Thoracic aorta (tissue), 2 donors: ENCODE measurements around the gene PYM1. TPM values are rescaled to one million over a fixed set of nuclear protein-coding genes. Genes with fewer than 3 reads are reported as not detected.
"Not testable (repeated sequence)": the region's sequence is repeated elsewhere in the genome, so short reads cannot be mapped to it uniquely, and the experiment has no call there.

Experiments
- ATAC-seq: fragments of 150-250 bp; one replicate; pipeline ENCODE4 v1.8.0; 2017; ENCODE audit warnings: low read depth; ENCODE audit not compliant: insufficient number of reproducible peaks, low FRiP score
- DNase-seq: peaks from one replicate; pipeline ENCODE4 v3.0.0-alpha.2; 2020; ENCODE audit warnings: low spot score
- H3K27ac ChIP-seq, 2 donors: fragments of 200-600 bp; sonication (generic); 1 replicate in 1 of 2; 2 replicates in 1 of 2; pipeline ENCODE4 v1.5.1; 2016; ENCODE audit warnings: mild to moderate bottlenecking in 2 of 2, moderate library complexity in 2 of 2
- H3K27me3 ChIP-seq: fragments of 200-600 bp; sonication (generic); replicated peaks from 2 replicates; pipeline ENCODE4 v1.6.0; 2016; ENCODE audit warnings: mild to moderate bottlenecking; ENCODE audit not compliant: insufficient read depth
- H3K36me3 ChIP-seq: fragments of 200-600 bp; sonication (generic); one replicate; pipeline ENCODE4 v1.5.1; 2016
- H3K4me1 ChIP-seq, 2 donors: fragments of 200-600 bp; sonication (generic); 1 replicate in 1 of 2; 2 replicates in 1 of 2; pipeline versions ENCODE4 v1.5.1 to v1.6.0; 2016; ENCODE audit warnings: low read depth in 2 of 2, mild to moderate bottlenecking in 1 of 2; ENCODE audit not compliant: control insufficient read depth in 1 of 2
- H3K4me3 ChIP-seq: fragments of 200-600 bp; sonication (generic); 2 replicates; pipeline ENCODE4 v1.5.1; 2016; ENCODE audit warnings: mild to moderate bottlenecking
- H3K9me3 ChIP-seq: fragments of 200-600 bp; sonication (generic); 2 replicates; pipeline ENCODE4 v1.5.1; 2016
- total RNA-seq, 2 donors: library from RNA; depleted of rRNA; stranded (reverse); fragments of >200 nt; gene quantifications; one replicate each; pipeline versions ENCODE4 v1.1.0 to v1.2.3, GENCODE V29; 2016
- TF ChIP-seq, protein P1 (sequence below): fragments of 200-600 bp; sonication (generic); IDR thresholded peaks from one replicate; pipeline ENCODE4 v1.5.1; 2019; ENCODE audit warnings: antibody characterized with exemption

PYM1 gene
- total RNA-seq, 2 donors from 2014 or later = 19.0 to 31.6 TPM

- Histone ChIP-seq H3K36me3 (no peaks in the 10 kb centered on the region), H3K27ac (no peak overlapping the region), H3K4me1 (no peaks in the 10 kb centered on the region), H3K4me3 (no peak overlapping the region), H3K27me3 (no peaks in the 10 kb centered on the region), H3K9me3 (peaks cover 4% of the 10 kb centered on the region)
- DNase-seq (no peak), ATAC-seq (no peak)
- TF ChIP-seq, protein P1, sequence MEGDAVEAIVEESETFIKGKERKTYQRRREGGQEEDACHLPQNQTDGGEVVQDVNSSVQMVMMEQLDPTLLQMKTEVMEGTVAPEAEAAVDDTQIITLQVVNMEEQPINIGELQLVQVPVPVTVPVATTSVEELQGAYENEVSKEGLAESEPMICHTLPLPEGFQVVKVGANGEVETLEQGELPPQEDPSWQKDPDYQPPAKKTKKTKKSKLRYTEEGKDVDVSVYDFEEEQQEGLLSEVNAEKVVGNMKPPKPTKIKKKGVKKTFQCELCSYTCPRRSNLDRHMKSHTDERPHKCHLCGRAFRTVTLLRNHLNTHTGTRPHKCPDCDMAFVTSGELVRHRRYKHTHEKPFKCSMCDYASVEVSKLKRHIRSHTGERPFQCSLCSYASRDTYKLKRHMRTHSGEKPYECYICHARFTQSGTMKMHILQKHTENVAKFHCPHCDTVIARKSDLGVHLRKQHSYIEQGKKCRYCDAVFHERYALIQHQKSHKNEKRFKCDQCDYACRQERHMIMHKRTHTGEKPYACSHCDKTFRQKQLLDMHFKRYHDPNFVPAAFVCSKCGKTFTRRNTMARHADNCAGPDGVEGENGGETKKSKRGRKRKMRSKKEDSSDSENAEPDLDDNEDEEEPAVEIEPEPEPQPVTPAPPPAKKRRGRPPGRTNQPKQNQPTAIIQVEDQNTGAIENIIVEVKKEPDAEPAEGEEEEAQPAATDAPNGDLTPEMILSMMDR = no peak
Observed at GRCh38 chr12:55865327-55865726, 62.4 kb downstream of the PYM1 start.

- not testable (repeated sequence) for H3K9me3 ChIP-seq, ATAC-seq, H3K27ac ChIP-seq
Observed at GRCh38 chr12:55862931-55863330, 64.8 kb downstream of the PYM1 start.

DNA sequence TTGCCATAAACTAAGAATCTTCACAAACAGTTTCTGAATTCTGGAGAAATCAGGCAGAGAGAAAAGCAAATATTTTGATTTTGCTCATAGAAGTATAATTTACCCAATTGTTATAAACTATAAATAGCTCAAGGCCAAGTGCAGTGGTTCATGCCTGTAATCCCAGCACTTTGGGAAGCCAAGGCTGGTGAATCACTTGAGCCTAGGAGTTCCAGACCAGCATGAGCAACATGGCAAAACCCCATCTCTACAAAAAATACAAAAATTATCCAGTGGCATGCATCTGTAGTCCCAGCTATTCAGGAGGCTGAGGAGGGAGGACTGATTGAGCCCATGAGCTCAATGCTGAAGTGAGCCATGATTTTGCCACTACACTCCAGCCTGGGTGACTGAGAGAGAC, 65.4 kb downstream of the PYM1 start:
- TF ChIP-seq, protein P1 = no peak
- ATAC-seq (no peak), DNase-seq (no peak)
- Histone ChIP-seq H3K4me3 (no peak overlapping the region), H3K36me3 (no peaks in the 10 kb centered on the region), H3K9me3 (peaks cover 4% of the 10 kb centered on the region), H3K4me1 (no peaks in the 10 kb centered on the region), H3K27ac (peak overlapping the region in 1 of 2 donors; percentile 37), H3K27me3 (no peaks in the 10 kb centered on the region)

More at GRCh38 chr12:55862931-55863330, 64.8 kb downstream of the PYM1 start:
- not testable (repeated sequence) for H3K4me1 ChIP-seq, H3K4me3 ChIP-seq, DNase-seq, H3K27me3 ChIP-seq, H3K36me3 ChIP-seq

DNA sequence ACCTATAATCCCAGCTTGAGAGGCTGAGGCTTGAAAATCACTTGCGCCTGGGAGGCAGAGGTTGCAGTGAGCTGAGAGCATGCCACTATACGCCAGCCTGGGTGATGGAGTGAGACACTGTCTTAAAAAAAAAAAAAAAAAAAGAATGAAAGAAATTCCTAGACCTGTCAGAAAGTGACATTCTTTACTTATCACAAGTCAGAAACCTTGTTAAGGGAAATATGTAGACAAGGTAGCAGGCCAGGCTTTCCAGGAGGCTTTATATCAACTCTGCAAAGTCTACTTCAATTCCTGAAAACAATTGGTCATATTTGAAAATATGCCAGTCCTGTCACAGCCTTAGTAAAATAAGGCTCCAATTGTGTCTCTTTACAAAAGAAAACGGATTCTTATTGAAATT, 65.8 kb downstream of the PYM1 start:
- no peak for ATAC-seq
- Histone ChIP-seq H3K27ac (no peak overlapping the region), H3K27me3 (no peaks in the 10 kb centered on the region), H3K4me3 (no peak overlapping the region), H3K36me3 (no peaks in the 10 kb centered on the region), H3K4me1 (no peaks in the 10 kb centered on the region), H3K9me3 (peaks cover 4% of the 10 kb centered on the region)
- DNase-seq = no peak
- TF ChIP-seq, protein P1 = no peak

DNA sequence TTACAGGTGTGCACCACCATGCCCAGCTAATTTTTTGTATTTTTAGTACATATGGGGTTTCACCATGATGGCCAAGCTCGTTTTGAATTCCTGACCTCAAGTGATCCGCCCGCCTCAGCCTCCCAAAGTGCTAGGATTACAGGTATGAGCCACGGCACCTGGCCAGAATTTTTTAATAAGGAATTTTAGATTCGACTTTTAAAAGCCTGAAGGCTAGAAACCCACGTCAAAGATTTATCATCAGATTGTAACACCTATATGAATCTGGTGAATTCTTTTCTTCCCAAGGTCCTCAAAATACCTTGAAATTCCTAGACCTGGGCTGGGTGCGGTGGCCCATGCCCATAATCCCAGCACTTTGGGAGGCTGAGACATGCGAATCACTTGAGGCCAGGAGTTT, 66.3 kb downstream of the PYM1 start:
- Histone ChIP-seq H3K36me3 (no peaks in the 10 kb centered on the region), H3K9me3 (peaks cover 4% of the 10 kb centered on the region), H3K27ac (no peak overlapping the region), H3K4me1 (no peaks in the 10 kb centered on the region), H3K27me3 (no peaks in the 10 kb centered on the region), H3K4me3 (no peak overlapping the region)
- DNase-seq (no peak), ATAC-seq (no peak)
- TF ChIP-seq, protein P1 = no peak

DNA sequence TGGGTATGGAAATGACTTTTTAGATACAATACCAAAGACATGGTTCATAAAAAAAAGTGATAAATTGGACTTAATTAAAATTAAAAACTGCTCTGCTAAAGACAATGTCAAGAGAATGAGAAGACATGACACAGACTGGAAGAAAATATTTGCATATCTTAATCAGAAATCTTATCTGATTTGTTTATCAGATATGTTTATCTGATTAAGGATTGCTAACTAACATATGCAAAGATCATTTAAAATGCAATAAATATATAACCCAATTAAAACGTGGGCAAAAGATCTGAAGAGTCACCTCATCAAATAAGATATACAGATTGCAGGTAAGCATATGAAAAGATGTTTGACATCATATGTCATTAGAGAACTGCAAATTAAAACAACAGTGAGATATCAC, 75.0 kb downstream of the PYM1 start:
- H3K27ac ChIP-seq = no peak overlapping the region
- peaks cover 5 to 30% of the 10 kb centered on the region in 2 donors for H3K4me1 ChIP-seq
- no peaks in the 10 kb centered on the region for H3K9me3 ChIP-seq
- ATAC-seq (no peak), DNase-seq (no peak)
- TF ChIP-seq, protein P1 = no peak
- H3K4me3 ChIP-seq = no peak overlapping the region
- H3K27me3 ChIP-seq = no peaks in the 10 kb centered on the region
- H3K36me3 ChIP-seq = no peaks in the 10 kb centered on the region
